Kidney epithelial cell (primary cell): Measurements from ENCODE around the gene CCN6. TPM values are rescaled to one million over a fixed set of nuclear protein-coding genes. Genes with fewer than 3 reads are reported as not detected.
A peak's percentile ranks its signal among the peaks of the same experiment; 100 is the strongest.
"Not testable (repeated sequence)": the region's sequence is repeated elsewhere in the genome, so short reads cannot be mapped to it uniquely, and the experiment has no call there.

Experiments
- DNase-seq: peaks from one replicate; pipeline ENCODE4 v3.0.0-alpha.2; 2010; ENCODE audit warnings: low read depth
- H3K27me3 ChIP-seq: 2 replicates; pipeline ENCODE4 v1.6.0; 2011; ENCODE audit warnings: low read length; ENCODE audit not compliant: control insufficient read depth, insufficient read depth
- H3K36me3 ChIP-seq: 2 replicates; pipeline ENCODE4 v1.5.1; 2011; ENCODE audit warnings: low read length; ENCODE audit not compliant: control insufficient read depth, insufficient read depth
- H3K4me3 ChIP-seq: 2 replicates; pipeline ENCODE4 v1.5.1; 2011; ENCODE audit warnings: low read depth, mild to moderate bottlenecking, control low read depth, low read length
- CTCF ChIP-seq: IDR thresholded peaks from 2 replicates; pipeline ENCODE4 v1.5.1; 2011; ENCODE audit warnings: mild to moderate bottlenecking, moderate library complexity, low read length, control low read depth, inconsistent platforms; ENCODE audit not compliant: insufficient read depth, poor library complexity, severe bottlenecking
- total RNA-seq: library from RNA; depleted of rRNA; stranded (reverse); fragments of >200 nt; gene quantifications from 2 replicates; pipeline ENCODE4 v1.2.3, GENCODE V29; 2015

CCN6 gene
- total RNA-seq, 1 donor from 2014 or later, result 1.5 TPM

DNA sequence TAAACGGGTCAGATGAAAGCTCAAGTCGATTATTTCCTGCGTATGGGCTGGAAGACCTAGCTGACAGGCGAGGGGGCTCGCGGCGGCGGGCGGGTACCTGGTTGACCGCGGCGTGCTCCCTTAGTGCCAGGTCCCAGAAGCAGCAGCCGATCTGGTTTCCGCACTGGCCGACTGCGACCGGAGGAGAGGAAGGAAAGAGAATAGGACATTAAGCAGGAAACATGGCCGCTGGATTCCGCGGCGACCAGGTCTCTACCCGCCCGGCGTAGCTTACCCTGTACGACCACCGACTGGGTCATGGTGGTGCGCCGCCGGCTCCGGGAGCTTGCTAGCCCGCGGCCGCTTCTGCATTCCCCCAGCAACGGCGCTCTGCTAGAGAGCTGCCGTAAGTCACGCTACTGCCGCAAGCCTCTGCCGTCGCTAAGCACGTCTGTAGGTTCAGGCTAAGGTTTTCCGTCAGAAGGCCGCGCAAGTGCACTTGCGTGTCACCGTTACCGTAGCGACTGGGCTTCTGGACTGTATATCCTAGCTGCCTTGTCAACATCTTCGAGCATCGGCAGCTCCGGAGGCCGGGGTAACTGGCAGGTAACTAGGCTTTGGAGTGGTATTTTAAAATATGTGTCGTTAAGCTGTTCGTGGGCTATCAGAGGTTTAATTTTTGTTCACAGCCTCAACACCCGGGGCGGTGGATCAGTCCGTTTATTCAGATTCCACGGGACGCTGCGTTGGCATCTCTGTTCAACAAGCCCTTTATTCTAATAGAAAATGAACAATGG, 33.4 kb downstream of the CCN6 start, which contains the start of the genes FAM229B and TUBE1:
FAM229B (plus strand) TSS at position 456 of the 776 bp plus-strand sequence. CDS start 11,693 bp downstream, outside the sequence.
TUBE1 (minus strand) TSS at position 347 of the 776 bp plus-strand sequence; CDS start at position 299, 48 bp downstream.
- H3K27me3 ChIP-seq, result no peaks in the 10 kb centered on the region
- peak; percentile 97 for DNase-seq
- TF ChIP-seq CTCF, result no peak
- H3K36me3 ChIP-seq, result no peaks in the 10 kb centered on the region
- peak within 1 kb of the TSS; percentile 81 for H3K4me3 ChIP-seq

- H3K36me3 ChIP-seq, result no peaks in the 10 kb centered on the region
- H3K4me3 ChIP-seq, result peak overlapping the region; percentile 81
- TF ChIP-seq CTCF, result no peak
- H3K27me3 ChIP-seq, result no peaks in the 10 kb centered on the region
- no peak for DNase-seq
These were observed 34.0 kb downstream of the CCN6 start for GRCh38 chr6:112087916-112088315.

DNA sequence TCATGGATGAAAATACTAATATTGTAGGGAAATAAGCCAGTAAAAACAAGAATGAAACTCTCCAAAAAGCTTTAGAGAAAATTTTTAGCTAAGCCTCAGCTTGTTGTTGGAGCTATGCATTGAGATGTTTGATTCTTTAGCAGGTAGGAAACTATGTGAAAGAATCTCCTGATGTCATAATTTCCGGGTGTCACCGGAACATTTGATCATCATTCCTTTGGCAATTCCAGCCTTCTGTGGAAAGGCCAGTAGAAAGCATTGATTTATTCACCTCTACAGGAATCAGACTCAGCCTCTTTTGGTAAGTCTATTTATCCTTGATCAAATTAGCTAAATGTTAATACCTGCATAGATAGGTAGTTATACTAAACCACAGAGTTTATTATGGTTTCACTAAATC, 43.0 kb downstream of the CCN6 start:
- H3K4me3 ChIP-seq, result no peak overlapping the region
- H3K36me3 ChIP-seq, result no peaks in the 10 kb centered on the region
- no peak for TF ChIP-seq CTCF
- DNase-seq, result no peak
- H3K27me3 ChIP-seq, result no peaks in the 10 kb centered on the region

- no peaks in the 10 kb centered on the region for H3K27me3 ChIP-seq
- H3K36me3 ChIP-seq, result no peaks in the 10 kb centered on the region
- TF ChIP-seq CTCF, result no peak
- no peak for DNase-seq
- H3K4me3 ChIP-seq, result no peak overlapping the region
These were observed 46.7 kb downstream of the CCN6 start for GRCh38 chr6:112100561-112100960.

DNA sequence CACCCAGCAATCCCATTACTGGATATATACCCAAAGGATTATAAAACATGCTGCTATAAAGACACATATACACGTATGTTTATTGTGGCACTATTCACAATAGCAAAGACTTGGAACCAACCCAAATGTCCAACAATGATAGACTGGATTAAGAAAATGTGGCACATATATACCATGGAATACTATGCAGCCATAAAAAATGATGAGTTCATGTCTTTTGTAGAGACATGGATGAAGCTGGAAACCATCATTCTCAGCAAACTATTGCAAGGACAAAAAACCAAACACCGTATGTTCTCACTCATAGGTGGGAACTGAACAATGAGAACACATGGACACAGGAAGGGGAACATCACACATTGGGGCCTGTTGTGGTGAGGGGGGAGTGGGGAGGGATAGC, 52.1 kb downstream of the CCN6 start:
- not testable (repeated sequence) for DNase-seq, H3K36me3 ChIP-seq, H3K27me3 ChIP-seq, H3K4me3 ChIP-seq

GRCh38 chr6:112106562-112106961, 52.7 kb downstream of the CCN6 start:
- H3K4me3 ChIP-seq, result no peak overlapping the region
- DNase-seq, result no peak
- no peak for TF ChIP-seq CTCF
- H3K36me3 ChIP-seq, result no peaks in the 10 kb centered on the region
- H3K27me3 ChIP-seq, result no peaks in the 10 kb centered on the region
